Natural killer cell treated with Interleukin-12 subunit alpha and Interleukin-12 subunit beta and Interleukin-15 and Interleukin-18, amount 100 ng/mL, for 72 hours (primary cell): Measurements from ENCODE around the gene ROBO3. TPM values are rescaled to one million over a fixed set of nuclear protein-coding genes. Genes with fewer than 3 reads are reported as not detected.

Experiments used
- ATAC-seq, 2 donors: fragments of 150-1000 bp; cut with Tn5 transposase in 1 of 2; sonication (Bioruptor Pico), chemical (Tn5 transposase) in 1 of 2; 2 replicates each; pipeline ENCODE4 v1.10.0; 2021
- DNase-seq: peaks from one replicate; pipeline ENCODE4 v3.0.0; 2022; ENCODE audit warnings: low spot score
- H3K27ac Mint-ChIP-seq, 2 donors: 1 replicate in 1 of 2; 2 replicates in 1 of 2; pipeline ENCODE4 v1.8.0; 2022; ENCODE audit warnings: mixed read lengths in 2 of 2, mild to moderate bottlenecking in 1 of 2, moderate library complexity in 1 of 2
- H3K27me3 Mint-ChIP-seq, 2 donors: 1 replicate in 1 of 2; 2 replicates in 1 of 2; pipeline ENCODE4 v1.8.0; 2022; ENCODE audit warnings: mixed read lengths in 2 of 2
- H3K36me3 Mint-ChIP-seq: one replicate; pipeline ENCODE4 v1.8.0; 2022; ENCODE audit warnings: mixed read lengths
- H3K4me1 Mint-ChIP-seq, 2 donors: 1 replicate in 1 of 2; 2 replicates in 1 of 2; pipeline ENCODE4 v1.8.0; 2022; ENCODE audit warnings: low read depth in 2 of 2, mixed read lengths in 2 of 2, mild to moderate bottlenecking in 1 of 2
- H3K4me3 Mint-ChIP-seq: one replicate; pipeline ENCODE4 v1.8.0; 2022; ENCODE audit warnings: mixed read lengths
- H3K9me3 Mint-ChIP-seq: 2 replicates; pipeline ENCODE4 v1.8.0; 2022; ENCODE audit warnings: mixed read lengths
- total RNA-seq, 2 donors: library from RNA; stranded (reverse); gene quantifications; one replicate each; pipeline ENCODE4 v1.2.3, GENCODE V29; 2022

Gene ROBO3
- total RNA-seq, 2 donors from 2014 or later: 5.3 to 7.9 TPM

DNA sequence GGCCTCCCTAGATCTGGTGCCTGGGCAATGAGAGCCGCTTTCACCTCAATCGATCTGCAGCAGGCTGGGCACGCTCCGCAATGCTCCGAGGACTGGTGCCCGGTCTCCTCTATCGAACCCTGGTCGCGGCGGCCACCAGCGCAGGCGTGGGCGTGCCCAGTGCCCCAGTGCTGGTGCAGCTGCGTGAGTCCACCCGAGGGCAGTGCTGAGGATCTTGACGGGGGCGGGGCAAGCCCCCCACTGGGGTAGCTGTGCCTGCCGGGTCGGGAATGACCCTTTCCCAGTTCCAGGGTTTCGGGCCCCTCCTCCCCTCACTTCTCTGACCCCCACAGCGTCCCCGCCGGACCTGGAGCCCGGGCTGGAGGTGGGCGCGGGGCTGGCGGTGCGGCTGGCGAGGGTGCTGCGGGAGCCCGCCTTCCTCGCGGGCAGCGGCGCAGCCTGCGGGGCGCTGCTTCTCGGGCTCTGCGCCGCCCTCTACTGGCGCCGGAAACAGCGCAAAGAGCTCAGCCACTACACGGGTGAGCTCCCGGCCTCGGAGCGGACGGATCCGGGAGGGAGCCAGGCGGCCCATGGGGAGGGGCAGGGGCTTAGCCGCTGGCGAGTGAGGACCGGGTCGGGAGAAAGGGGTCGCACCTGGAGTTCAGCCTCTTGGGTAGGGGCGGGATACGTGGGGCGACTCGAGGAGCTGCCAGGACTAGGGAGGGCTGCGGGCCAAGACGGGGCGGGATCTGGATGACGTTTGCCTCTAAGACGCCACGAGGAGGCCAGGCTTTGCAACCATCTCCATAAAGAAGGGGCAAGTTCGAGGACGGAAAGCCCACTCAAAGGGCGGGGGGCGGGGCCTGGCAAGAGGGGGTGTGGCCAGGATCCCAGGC lies 10.9 kb downstream of the ROBO3 start:
- Mint-ChIP-seq H3K9me3 (no peaks in the 10 kb centered on the region), H3K36me3 (no peaks in the 10 kb centered on the region), H3K4me1 (peaks cover 14 to 17% of the 10 kb centered on the region in 2 donors), H3K27ac (peak overlapping the region; percentile 50 to 82), H3K4me3 (peak overlapping the region; percentile 84), H3K27me3 (peaks cover 24 to 28% of the 10 kb centered on the region in 2 donors)
- peak; percentile 93 to 94 for ATAC-seq
- DNase-seq: peak; percentile 86

DNA sequence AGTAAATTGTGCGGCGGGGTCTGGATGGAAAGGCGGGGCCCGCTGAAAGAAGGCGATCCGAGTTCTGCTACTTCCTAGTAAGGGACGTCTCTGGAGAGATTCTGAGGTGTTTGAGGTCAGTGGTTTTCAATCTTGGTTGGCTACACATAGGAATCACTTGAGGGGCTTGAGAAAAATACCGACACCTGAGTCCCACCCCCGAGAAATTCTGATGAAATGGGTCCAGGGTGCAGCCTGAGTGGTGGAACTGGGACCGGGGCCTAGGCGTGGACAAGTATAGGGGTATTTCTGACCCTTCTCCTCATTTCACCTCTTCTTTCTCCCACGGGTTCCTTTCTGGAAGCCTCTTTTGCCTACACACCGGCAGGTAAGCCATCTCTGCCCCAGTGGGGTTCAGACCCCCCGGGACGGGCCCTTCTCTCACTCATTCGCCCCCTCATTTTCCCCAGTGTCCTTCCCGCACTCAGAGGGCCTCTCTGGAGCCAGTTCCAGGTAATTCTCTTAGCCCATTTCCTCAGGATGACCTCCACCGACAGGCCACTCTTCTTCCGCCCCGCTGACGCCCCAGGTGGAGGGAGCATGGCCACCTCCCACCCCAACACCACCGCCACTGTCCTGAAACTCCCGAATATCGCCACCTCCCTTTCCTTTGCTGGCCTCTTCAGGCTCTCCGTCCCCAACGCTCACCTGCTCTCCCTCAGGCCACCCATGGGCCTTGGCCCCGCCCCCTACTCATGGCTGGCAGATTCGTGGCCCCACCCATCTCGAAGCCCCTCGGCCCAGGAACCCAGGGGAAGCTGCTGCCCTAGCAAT lies 11.8 kb downstream of the ROBO3 start:
- peak overlapping the region; percentile 84 for H3K4me3 Mint-ChIP-seq
- no peaks in the 10 kb centered on the region for H3K9me3 Mint-ChIP-seq
- ATAC-seq (no peak), DNase-seq (no peak)
- peaks cover 19% of the 10 kb centered on the region in 2 donors for H3K27me3 Mint-ChIP-seq
- H3K36me3 Mint-ChIP-seq: no peaks in the 10 kb centered on the region
- peak overlapping the region; percentile 50 to 82 for H3K27ac Mint-ChIP-seq
- H3K4me1 Mint-ChIP-seq: peaks cover 14 to 17% of the 10 kb centered on the region in 2 donors

DNA sequence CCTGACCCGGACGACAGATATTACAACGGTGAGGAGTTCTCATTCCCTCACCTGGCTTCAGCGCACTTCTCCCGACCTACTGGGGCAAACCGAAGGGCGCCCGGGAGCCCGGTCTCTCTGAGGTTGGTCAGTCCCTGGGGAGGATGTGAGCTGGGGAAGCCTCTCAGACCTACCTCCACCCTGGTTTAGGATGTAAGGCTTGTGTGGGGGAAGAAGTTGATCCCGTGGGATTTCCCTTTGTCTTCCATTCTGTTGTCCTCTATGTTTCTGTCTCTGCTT lies 12.3 kb downstream of the ROBO3 start:
- Mint-ChIP-seq H3K36me3 (no peaks in the 10 kb centered on the region), H3K27ac (peak overlapping the region; percentile 50 to 82), H3K27me3 (peaks cover 14% of the 10 kb centered on the region in 2 donors), H3K4me1 (peaks cover 14 to 17% of the 10 kb centered on the region in 2 donors), H3K4me3 (peak overlapping the region; percentile 84), H3K9me3 (no peaks in the 10 kb centered on the region)
- DNase-seq (no peak), ATAC-seq (no peak)

DNA sequence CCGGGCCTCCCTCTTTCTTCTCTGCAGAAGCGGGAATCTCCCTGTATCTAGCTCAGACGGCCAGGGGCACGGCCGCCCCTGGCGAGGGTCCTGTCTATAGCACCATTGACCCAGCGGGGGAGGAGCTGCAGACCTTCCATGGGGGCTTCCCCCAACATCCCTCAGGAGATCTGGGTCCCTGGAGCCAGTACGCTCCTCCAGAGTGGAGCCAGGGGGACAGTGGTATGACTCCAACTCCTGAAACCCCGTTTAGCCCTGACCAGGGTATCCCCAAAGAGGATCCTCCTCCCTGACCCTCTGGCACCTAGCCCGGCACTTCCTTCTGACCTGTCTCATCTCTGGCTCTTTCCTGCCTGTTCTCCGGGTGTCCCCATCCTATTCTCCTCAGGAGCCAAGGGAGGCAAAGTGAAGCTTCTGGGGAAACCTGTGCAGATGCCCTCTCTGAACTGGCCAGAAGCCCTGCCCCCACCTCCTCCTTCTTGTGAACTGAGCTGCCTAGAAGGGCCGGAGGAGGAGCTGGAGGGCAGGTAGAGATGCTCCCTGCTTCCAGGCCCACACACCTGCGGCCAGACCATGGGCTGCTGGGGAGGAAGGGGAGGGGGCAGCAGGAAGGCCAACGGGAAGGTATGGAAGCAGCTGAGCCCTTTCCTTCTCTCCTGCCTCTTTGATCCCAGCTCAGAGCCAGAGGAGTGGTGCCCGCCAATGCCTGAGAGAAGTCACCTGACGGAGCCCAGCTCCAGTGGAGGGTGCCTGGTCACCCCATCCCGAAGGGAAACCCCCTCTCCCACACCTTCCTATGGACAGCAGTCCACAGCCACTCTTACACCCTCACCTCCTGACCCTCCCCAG lies 12.9 kb downstream of the ROBO3 start:
- DNase-seq (no peak), ATAC-seq (no peak)
- peak overlapping the region in 1 of 2 donors; percentile 50 for H3K27ac Mint-ChIP-seq
- H3K27me3 Mint-ChIP-seq: peaks cover 9 to 10% of the 10 kb centered on the region in 2 donors
- no peaks in the 10 kb centered on the region for H3K9me3 Mint-ChIP-seq
- peak overlapping the region; percentile 84 for H3K4me3 Mint-ChIP-seq
- H3K36me3 Mint-ChIP-seq: no peaks in the 10 kb centered on the region
- H3K4me1 Mint-ChIP-seq: peaks cover 14 to 17% of the 10 kb centered on the region in 2 donors

GRCh38 chr11:124878759-124879492 lies 13.7 kb downstream of the ROBO3 start:
- Mint-ChIP-seq H3K4me3 (no peak overlapping the region), H3K36me3 (no peaks in the 10 kb centered on the region), H3K27ac (no peak overlapping the region), H3K9me3 (no peaks in the 10 kb centered on the region), H3K4me1 (peaks cover 14 to 20% of the 10 kb centered on the region in 2 donors), H3K27me3 (peaks cover 1 to 3% of the 10 kb centered on the region in 2 donors)
- no peak for DNase-seq
- ATAC-seq: no peak

DNA sequence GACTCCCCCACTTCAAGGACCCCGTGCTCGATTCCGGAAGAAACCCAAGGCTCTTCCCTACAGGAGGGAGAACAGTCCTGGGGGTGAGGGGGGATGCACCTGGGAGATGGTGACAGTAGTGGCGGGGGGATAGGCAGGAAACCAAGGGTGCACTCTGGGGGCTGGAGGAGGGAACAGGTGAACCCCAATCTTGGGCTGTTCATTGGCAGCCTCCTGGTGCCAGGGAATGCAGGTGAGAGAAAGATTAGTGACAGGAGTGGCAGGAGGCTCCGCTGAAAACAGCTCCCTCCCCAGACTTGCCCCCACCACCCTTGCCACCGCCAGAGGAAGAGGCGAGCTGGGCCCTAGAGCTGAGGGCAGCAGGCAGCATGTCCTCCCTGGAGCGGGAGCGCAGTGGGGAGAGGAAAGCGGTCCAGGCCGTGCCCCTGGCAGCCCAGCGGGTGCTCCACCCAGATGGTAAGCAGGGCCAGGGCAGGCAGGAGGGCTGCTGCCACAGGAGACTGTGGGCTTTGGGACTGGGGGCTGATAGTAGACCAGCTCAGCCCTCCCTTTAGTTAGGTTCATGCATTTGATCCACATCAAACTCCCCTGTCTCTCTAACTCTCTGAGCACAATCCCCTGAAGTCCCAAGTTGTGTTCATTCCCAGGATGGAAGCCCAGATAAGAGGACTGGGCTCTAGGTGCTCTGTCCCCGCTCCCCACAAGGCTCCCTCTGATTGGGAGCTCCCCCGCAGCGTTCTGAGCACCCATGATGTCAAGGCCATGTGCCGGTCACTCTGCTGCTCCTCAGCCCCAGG lies 14.5 kb downstream of the ROBO3 start:
- H3K4me1 Mint-ChIP-seq: peaks cover 14 to 20% of the 10 kb centered on the region in 2 donors
- H3K9me3 Mint-ChIP-seq: no peaks in the 10 kb centered on the region
- DNase-seq (no peak), ATAC-seq (no peak)
- H3K4me3 Mint-ChIP-seq: no peak overlapping the region
- H3K36me3 Mint-ChIP-seq: no peaks in the 10 kb centered on the region
- no peak overlapping the region for H3K27ac Mint-ChIP-seq
- H3K27me3 Mint-ChIP-seq: no peaks in the 10 kb centered on the region

- Mint-ChIP-seq H3K9me3 (no peaks in the 10 kb centered on the region), H3K36me3 (no peaks in the 10 kb centered on the region), H3K4me3 (no peak overlapping the region), H3K27me3 (no peaks in the 10 kb centered on the region), H3K27ac (no peak overlapping the region), H3K4me1 (peaks cover 14 to 20% of the 10 kb centered on the region in 2 donors)
- ATAC-seq: no peak
- DNase-seq: no peak
Observed at GRCh38 chr11:124880290-124880611, 15.0 kb downstream of the ROBO3 start.

DNA sequence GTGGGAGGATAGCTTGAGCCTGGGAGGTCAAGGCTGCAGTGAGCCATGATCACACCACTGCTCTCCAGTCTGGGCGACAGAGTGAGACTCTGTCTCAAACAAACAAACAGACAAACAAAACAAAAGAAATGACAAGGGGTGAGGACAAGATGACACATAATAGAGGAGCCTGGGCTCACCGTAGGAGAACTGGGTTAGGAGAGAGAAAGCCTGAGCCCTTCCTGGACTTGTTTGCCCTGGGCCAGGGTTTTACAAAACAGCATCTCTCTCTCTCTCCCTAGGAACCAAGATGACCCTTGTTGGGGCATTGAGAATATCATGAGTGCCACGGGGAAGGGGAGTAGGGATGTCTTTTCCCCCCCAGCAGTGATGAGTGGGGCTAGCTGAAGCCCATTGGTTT lies 15.7 kb downstream of the ROBO3 start:
- DNase-seq (no peak), ATAC-seq (no peak)
- no peaks in the 10 kb centered on the region for H3K9me3 Mint-ChIP-seq
- peaks cover 14% of the 10 kb centered on the region in 2 donors for H3K4me1 Mint-ChIP-seq
- no peaks in the 10 kb centered on the region for H3K36me3 Mint-ChIP-seq
- H3K27ac Mint-ChIP-seq: no peak overlapping the region
- H3K4me3 Mint-ChIP-seq: no peak overlapping the region
- H3K27me3 Mint-ChIP-seq: peaks cover 0 to 1% of the 10 kb centered on the region in 2 donors

- H3K4me3 Mint-ChIP-seq: no peak overlapping the region
- ATAC-seq (no peak), DNase-seq (no peak)
- no peaks in the 10 kb centered on the region for H3K9me3 Mint-ChIP-seq
- H3K36me3 Mint-ChIP-seq: no peaks in the 10 kb centered on the region
- no peak overlapping the region for H3K27ac Mint-ChIP-seq
- peaks cover 6 to 9% of the 10 kb centered on the region in 2 donors for H3K4me1 Mint-ChIP-seq
- peaks cover 3 to 7% of the 10 kb centered on the region in 2 donors for H3K27me3 Mint-ChIP-seq
Observed at GRCh38 chr11:124882339-124883071, 17.3 kb downstream of the ROBO3 start.

DNA sequence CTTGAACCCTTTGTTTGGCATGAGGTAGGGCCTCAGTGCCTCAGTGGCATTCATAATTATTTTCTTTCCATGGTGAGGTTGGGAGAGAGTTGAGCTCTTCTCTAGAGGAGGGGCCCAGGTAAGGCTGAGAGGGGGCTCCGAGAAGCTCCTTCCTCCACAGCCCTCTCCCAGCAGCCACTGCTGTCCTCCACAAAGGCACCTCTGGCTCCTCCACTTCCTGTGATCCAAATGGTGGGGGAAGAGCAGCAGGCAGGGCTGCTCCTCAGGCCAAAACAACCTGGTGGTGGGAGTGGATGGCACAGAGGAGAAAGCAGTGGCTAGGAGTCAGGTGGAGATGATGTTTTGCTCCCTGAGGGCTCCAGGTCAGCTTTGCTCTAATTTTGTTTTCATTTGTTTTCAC lies 19.1 kb downstream of the ROBO3 start:
- Mint-ChIP-seq H3K36me3 (no peaks in the 10 kb centered on the region), H3K9me3 (no peaks in the 10 kb centered on the region), H3K4me1 (peaks cover 0 to 2% of the 10 kb centered on the region in 2 donors), H3K4me3 (no peak overlapping the region), H3K27me3 (peaks cover 8 to 19% of the 10 kb centered on the region in 2 donors), H3K27ac (no peak overlapping the region)
- ATAC-seq (no peak), DNase-seq (no peak)

DNA sequence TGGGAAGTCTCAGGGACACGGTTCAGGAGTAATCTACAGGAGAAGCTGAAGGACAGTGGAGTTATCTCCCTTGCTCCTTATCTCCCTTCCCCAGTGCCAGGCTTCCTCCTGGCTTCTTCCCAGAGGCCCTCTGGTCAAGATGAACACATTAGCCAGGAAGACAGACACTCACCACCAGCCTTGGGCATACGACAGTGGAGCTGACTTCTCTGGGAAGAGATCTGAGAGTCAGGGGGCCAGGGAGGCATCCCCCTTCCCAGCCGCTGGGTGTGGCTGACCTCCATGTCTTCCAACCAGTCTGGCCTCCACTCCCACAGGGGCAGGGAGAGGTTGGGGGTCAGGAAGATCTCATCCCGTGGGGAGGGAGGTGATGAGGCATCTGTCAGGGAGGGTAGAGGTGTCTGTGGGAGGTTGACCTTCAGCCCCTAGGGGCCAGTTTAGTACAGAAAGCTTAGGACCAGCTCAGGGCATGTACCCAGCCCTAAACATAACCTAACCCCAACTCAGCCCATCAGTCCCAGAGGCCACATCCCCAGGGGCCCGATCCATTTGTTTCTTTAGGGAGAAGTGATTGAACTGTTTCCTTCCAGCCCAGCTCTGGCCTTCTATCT lies 19.7 kb downstream of the ROBO3 start:
- Mint-ChIP-seq H3K4me3 (no peak overlapping the region), H3K27me3 (peaks cover 8 to 19% of the 10 kb centered on the region in 2 donors), H3K4me1 (peaks cover 0 to 2% of the 10 kb centered on the region in 2 donors), H3K27ac (no peak overlapping the region), H3K9me3 (no peaks in the 10 kb centered on the region), H3K36me3 (no peaks in the 10 kb centered on the region)
- ATAC-seq (no peak), DNase-seq (no peak)

DNA sequence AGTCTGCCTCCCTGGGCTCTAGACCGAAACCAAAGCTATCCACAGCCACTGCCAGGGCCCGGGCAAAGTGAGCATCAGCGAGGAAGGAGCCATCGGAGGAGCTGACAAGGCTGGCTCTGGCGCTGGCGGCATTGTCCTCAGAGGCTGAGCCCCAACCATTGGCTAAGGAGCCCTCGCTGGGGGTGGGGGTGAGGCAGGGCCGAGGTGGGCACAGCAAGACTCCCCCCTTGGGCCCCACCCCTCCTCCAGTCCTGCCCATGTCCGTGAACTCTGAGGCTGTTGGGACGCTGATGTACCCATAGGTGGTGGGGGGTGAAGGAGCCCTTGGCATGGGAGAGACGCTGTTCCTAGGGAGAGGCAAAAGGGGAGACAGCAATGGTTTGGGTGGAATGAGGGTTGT lies 21.2 kb downstream of the ROBO3 start:
- ATAC-seq (no peak), DNase-seq (no peak)

More for the DNA sequence above, 21.2 kb downstream of the ROBO3 start:
- Mint-ChIP-seq H3K27ac (no peak overlapping the region), H3K27me3 (peaks cover 8 to 19% of the 10 kb centered on the region in 2 donors), H3K36me3 (no peaks in the 10 kb centered on the region), H3K9me3 (no peaks in the 10 kb centered on the region), H3K4me3 (no peak overlapping the region), H3K4me1 (peaks cover 0 to 2% of the 10 kb centered on the region in 2 donors)
